ENCODE results near the gene TBC1D22A.

TBC1D22A gene

DNA sequence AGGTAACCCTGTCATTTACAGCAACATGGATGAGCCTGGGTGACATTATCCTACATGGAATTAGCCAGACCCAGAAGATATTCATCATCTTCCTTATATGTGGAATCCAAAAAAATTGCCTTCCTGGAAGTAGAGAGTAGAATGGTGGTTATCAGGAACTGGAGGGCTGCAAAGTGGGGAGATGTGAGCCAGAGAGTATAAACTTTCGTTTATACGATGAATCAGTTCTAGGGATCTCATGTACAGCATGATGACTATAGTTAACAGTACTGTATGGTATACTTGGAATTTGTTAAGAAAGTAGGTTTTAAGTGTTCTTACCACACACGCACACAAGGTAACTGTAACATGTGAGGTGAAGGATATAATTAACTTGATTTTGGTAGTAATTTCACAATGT, 79.1 kb downstream of the TBC1D22A start:
- DNase-seq (ENCODE audit: extremely low spot score), result no peak
- ChIA-PET POLR2A (no interaction called here), CTCF (interaction anchor here (1.2 kb wide), 1 partner anchor 38 kb away, joined by 3 read pairs; no protein-coding TSS in a partner anchor)
- TF ChIP-seq, protein P1, sequence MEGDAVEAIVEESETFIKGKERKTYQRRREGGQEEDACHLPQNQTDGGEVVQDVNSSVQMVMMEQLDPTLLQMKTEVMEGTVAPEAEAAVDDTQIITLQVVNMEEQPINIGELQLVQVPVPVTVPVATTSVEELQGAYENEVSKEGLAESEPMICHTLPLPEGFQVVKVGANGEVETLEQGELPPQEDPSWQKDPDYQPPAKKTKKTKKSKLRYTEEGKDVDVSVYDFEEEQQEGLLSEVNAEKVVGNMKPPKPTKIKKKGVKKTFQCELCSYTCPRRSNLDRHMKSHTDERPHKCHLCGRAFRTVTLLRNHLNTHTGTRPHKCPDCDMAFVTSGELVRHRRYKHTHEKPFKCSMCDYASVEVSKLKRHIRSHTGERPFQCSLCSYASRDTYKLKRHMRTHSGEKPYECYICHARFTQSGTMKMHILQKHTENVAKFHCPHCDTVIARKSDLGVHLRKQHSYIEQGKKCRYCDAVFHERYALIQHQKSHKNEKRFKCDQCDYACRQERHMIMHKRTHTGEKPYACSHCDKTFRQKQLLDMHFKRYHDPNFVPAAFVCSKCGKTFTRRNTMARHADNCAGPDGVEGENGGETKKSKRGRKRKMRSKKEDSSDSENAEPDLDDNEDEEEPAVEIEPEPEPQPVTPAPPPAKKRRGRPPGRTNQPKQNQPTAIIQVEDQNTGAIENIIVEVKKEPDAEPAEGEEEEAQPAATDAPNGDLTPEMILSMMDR (IDR thresholded peaks at IDR 0.05; ENCODE audit: control extremely low read depth, extremely low read depth, low read depth, missing control alignments), result no peak

DNA sequence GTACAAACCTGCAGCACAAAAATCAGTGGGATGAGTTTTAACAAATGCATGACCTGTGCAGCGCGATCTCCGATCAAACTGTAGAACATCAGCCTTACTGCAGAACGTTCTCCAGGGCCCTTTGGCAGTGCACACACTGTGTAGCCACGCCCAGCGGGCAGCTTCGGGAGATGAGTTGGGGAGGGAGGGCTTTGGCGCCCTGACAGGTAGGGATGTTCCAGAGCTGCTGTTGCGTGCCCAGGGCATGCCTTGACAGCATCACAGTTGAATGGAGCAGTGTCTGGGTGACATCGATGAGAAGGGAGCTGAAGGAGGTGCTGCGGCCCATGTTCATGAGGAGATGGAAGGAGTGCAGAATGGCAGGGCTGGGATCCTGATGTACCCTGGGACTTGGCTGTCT, 80.2 kb downstream of the TBC1D22A start:
- POLR2A ChIA-PET, result no interaction called here

DNA sequence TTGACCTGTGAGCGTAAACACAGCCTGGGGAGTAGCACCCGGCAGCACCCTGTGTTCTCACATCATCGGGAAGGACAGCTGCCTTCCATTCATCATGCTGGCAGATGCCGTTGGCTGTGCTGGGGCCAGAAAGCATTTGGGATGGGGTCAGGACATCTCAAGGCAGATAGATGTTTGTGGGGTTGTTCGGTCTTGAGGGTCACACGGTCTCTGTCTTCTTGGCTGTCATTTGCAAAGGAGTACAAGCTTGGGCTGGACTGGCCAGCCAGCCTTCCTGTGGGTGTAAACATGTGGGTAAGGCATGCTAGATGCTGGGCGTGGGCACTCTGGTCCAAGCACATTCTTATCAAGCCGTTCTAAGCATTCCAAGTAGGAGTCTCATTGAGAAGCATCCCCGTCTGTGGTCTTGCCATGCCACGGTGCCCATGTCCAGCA, 81.4 kb downstream of the TBC1D22A start:
- ChIA-PET CTCF (interaction anchor here (1.0 to 2.0 kb wide), 3 partner anchors 11 to 41 kb away, joined by 3 to 7 read pairs (median 6); no protein-coding TSS in a partner anchor), POLR2A (no interaction called here)
- TF ChIP-seq, protein P1 (IDR thresholded peaks at IDR 0.05; ENCODE audit: control extremely low read depth, extremely low read depth, low read depth, missing control alignments), result no peak
- no peak for DNase-seq (ENCODE audit: extremely low spot score)

More for the DNA sequence above, 80.2 kb downstream of the TBC1D22A start:
- DNase-seq (ENCODE audit: extremely low spot score), result no peak
- TF ChIP-seq, protein P1 (IDR thresholded peaks at IDR 0.05; ENCODE audit: control extremely low read depth, extremely low read depth, low read depth, missing control alignments), result no peak
- CTCF ChIA-PET, result interaction anchor here (1.2 to 1.8 kb wide), 2 partner anchors 10 to 39 kb away, joined by 3 to 6 read pairs; no protein-coding TSS in a partner anchor

DNA sequence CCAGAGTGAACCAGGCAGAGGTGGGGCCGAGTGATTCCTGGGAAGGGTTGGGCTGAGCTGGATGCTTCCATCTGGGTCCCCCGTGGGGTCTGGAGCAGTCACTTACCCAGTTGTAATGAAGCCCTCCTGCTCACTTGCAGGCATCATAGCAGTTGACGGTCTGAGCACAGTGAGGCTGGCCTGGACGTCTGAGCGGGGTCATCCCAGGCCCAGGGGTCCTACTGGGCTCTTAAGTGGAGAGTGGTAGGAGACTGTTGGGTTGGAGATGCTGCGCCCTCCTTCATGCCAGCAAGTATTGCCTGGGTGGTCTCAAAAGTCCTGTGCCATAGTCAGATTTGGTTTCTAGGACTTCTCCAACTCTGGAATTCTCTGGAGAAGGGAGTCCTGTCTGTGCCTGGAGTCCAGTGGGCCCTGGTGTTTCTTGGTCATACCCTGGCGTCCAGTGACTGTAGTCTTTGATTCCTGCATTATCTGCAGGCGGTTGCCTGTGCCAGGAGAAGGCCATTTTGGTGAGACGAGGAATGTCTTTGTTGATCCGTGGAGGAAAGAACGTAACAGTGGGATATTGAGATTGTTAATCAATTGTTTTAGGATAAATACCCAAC, 82.3 kb downstream of the TBC1D22A start:
- ChIA-PET CTCF (interaction anchor here (0.8 to 2.0 kb wide), 5 partner anchors 11 to 55 kb away, joined by 3 to 7 read pairs (median 3); no protein-coding TSS in a partner anchor), POLR2A (no interaction called here)
- TF ChIP-seq, protein P1 (IDR thresholded peaks at IDR 0.05; ENCODE audit: control extremely low read depth, extremely low read depth, low read depth, missing control alignments), result no peak
- no peak for DNase-seq (ENCODE audit: extremely low spot score)

DNA sequence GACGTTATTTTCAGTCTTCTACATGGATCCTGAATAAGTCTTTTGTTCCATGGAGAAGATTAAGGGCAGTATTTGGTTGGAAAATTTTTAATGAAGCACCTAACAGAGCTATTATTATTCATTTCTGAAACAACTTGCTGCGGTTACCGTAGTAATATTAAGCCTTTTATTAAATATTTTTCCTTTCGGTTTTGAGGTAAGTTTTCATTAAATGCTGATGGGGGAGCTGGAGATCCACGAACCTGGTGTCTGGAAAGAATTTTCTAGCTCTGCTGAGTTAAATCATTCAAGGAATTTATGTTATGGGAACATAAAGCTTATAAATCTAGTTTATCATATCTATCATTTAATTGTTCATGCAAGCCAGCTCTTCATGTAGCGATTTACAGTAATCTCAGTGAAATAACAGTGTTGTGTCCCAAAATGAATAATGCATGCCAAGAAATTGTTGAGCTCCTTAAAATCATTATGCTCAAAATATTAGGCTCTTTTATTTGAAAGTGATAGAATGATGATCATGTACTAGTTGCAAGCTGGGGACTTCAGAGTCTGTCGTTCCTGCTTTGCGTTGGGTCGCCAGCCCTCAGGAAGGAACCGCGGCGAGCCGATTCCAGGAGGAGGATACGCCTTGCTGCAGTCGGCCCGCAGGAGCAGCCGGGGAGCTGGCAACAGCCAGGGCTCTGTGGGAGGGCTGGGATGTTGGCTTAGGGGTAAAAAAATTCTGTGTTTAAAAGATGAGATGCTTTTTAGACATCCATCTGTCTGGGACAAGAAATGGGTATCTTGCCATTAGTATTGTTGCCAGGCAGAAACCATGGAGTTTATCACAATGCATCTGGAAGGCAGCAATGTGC, 83.1 kb downstream of the TBC1D22A start:
- DNase-seq (ENCODE audit: extremely low spot score), result no peak
- POLR2A ChIA-PET, result no interaction called here
- CTCF ChIA-PET, result interaction anchor here (0.8 to 2.0 kb wide), 6 partner anchors 10 to 54 kb away, joined by 3 to 7 read pairs (median 3); no protein-coding TSS in a partner anchor

More for the DNA sequence above, 83.1 kb downstream of the TBC1D22A start:
- TF ChIP-seq, protein P1 (IDR thresholded peaks at IDR 0.05; ENCODE audit: control extremely low read depth, extremely low read depth, low read depth, missing control alignments), result no peak
